ENCODE results near the gene ACVR1B. TPM values are rescaled to one million over a fixed set of nuclear protein-coding genes. Genes with fewer than 3 reads are reported as not detected.
A peak's percentile ranks its signal among the peaks of the same experiment; 100 is the strongest.

The ACVR1B gene
- total RNA-seq, 1 donor from 2014 or later = 2.4 TPM

GRCh38 chr12:51941604-51942003, 9.9 kb upstream of the ACVR1B start:
- DNase-seq (ENCODE audit: low spot score) = no peak
- peaks cover 27% of the 10 kb centered on the region for H3K27me3 Mint-ChIP-seq (ENCODE audit: low read depth)
- no peak overlapping the region for H3K4me3 Mint-ChIP-seq (ENCODE audit: low read depth)
- intact Hi-C loops (cut with micrococcal nuclease) = no loop called here
- peaks cover 16% of the 10 kb centered on the region for H3K9me3 Mint-ChIP-seq
- no peaks in the 10 kb centered on the region for H3K36me3 Mint-ChIP-seq (ENCODE audit: low read depth)
- no peaks in the 10 kb centered on the region for H3K4me1 Mint-ChIP-seq (ENCODE audit: low read depth)
- H3K27ac Mint-ChIP-seq = no peak overlapping the region

DNA sequence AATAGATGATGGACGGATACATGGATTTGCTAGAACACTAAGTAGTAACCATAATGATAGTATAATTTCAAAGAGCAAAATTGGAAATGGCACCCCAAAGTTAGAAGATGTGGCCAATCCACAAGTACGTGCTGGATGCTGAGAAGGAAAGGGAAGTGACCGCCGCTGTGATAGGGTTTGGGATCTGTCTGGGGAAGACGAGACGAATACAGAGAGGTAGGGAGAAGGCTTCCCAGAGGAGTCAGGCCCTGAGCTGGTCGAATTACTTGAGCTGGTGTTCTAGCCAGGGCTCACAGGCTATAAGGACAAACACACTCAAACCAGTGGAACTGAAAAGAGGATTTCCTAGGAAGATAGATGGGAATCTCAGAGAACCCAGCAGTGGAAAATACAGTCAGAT, 9.4 kb upstream of the ACVR1B start:
- Mint-ChIP-seq H3K36me3 (ENCODE audit: low read depth) (no peaks in the 10 kb centered on the region), H3K9me3 (peaks cover 16% of the 10 kb centered on the region), H3K27me3 (ENCODE audit: low read depth) (peaks cover 28% of the 10 kb centered on the region), H3K4me1 (ENCODE audit: low read depth) (no peaks in the 10 kb centered on the region), H3K4me3 (ENCODE audit: low read depth) (no peak overlapping the region), H3K27ac (no peak overlapping the region)
- intact Hi-C loops (cut with micrococcal nuclease) = no loop called here
- DNase-seq (ENCODE audit: low spot score) = no peak

DNA sequence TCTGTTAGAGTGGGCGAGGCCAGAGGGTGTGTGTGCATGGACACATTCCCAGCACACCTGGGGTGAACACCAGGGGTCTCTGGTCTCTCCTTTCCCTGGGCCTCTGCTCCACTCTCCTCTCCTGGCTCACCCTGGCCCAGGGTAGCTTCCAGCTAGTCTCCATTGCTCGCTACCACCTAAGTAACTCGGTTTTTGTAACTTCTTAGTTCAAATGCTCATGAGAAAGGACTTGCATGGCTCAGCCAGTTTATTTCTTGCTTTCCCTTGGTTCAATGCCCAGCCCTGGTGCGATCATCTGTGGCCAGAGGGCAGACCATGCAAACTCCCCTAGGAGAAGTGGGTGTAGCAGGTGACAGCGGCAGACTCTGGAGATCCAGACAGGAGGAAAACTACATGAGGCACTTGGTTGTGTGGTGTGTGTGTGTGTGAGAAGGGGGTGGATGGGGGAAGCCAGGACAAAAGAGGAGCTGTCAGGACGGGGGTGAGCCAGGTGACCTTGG, 8.9 kb upstream of the ACVR1B start:
- Mint-ChIP-seq H3K27ac (no peak overlapping the region), H3K9me3 (peaks cover 16% of the 10 kb centered on the region), H3K36me3 (ENCODE audit: low read depth) (no peaks in the 10 kb centered on the region), H3K27me3 (ENCODE audit: low read depth) (peaks cover 30% of the 10 kb centered on the region), H3K4me1 (ENCODE audit: low read depth) (no peaks in the 10 kb centered on the region), H3K4me3 (ENCODE audit: low read depth) (no peak overlapping the region)
- no peak for DNase-seq (ENCODE audit: low spot score)
- intact Hi-C loops (cut with micrococcal nuclease) = no loop called here

GRCh38 chr12:51943346-51943745, 8.2 kb upstream of the ACVR1B start:
- H3K27me3 Mint-ChIP-seq (ENCODE audit: low read depth) = peaks cover 36% of the 10 kb centered on the region
- H3K36me3 Mint-ChIP-seq (ENCODE audit: low read depth) = no peaks in the 10 kb centered on the region
- intact Hi-C loops (cut with micrococcal nuclease) = no loop called here
- no peak overlapping the region for H3K4me3 Mint-ChIP-seq (ENCODE audit: low read depth)
- H3K4me1 Mint-ChIP-seq (ENCODE audit: low read depth) = no peaks in the 10 kb centered on the region
- H3K9me3 Mint-ChIP-seq = peaks cover 16% of the 10 kb centered on the region
- H3K27ac Mint-ChIP-seq = no peak overlapping the region
- DNase-seq (ENCODE audit: low spot score) = no peak

DNA sequence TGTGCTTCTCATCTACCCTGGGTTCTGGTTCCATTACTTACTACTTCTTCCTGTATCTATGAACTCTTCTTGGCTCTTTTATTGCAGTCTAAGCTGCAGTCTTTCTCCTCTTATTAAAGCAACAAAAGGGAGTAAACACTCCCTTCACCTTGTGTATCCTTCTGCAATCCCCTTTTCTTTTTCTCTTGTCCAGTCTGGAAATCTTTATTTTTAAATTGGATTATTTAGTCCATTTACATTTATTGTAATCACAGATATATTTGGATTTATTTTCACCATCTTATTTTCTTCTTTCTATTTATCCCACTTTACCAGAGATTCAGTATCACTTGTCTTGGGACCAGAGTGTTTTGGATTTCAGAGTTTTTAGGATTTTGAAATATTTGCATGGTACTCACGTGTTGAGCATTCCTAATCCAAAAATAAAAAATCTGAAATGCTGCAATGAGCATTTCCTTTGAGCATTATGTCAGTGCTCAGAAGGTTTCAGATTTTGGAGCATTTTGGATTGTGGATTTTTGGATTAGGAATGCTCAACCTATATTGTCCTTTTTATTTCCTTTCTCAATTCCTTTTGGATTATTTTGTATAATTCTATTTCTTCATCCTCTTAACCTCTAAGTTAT, 6.8 kb upstream of the ACVR1B start:
- DNase-seq (ENCODE audit: low spot score) = no peak
- intact Hi-C loops (cut with micrococcal nuclease) = no loop called here
- Mint-ChIP-seq H3K4me1 (ENCODE audit: low read depth) (no peaks in the 10 kb centered on the region), H3K27me3 (ENCODE audit: low read depth) (peaks cover 49% of the 10 kb centered on the region), H3K27ac (no peak overlapping the region), H3K36me3 (ENCODE audit: low read depth) (no peaks in the 10 kb centered on the region), H3K9me3 (peaks cover 16% of the 10 kb centered on the region), H3K4me3 (ENCODE audit: low read depth) (no peak overlapping the region)

- Mint-ChIP-seq H3K27me3 (ENCODE audit: low read depth) (peaks cover 54% of the 10 kb centered on the region), H3K27ac (no peak overlapping the region), H3K36me3 (ENCODE audit: low read depth) (no peaks in the 10 kb centered on the region), H3K4me1 (ENCODE audit: low read depth) (peaks cover 4% of the 10 kb centered on the region), H3K9me3 (peaks cover 16% of the 10 kb centered on the region), H3K4me3 (ENCODE audit: low read depth) (no peak overlapping the region)
- intact Hi-C loops (cut with micrococcal nuclease) = no loop called here
- DNase-seq (ENCODE audit: low spot score) = no peak
These were observed 4.1 kb upstream of the ACVR1B start for GRCh38 chr12:51947246-51947996.

- peaks cover 16% of the 10 kb centered on the region for H3K9me3 Mint-ChIP-seq
These were observed 3.4 kb upstream of the ACVR1B start for GRCh38 chr12:51948066-51948465.

GRCh38 chr12:51949342-51950030, 2.0 kb upstream of the ACVR1B start:
- intact Hi-C loops (cut with micrococcal nuclease) = loop anchor here (2.0 kb wide), 1 partner anchor 31 kb away; no protein-coding TSS in a partner anchor
- Mint-ChIP-seq H3K9me3 (peaks cover 10% of the 10 kb centered on the region), H3K4me1 (ENCODE audit: low read depth) (peaks cover 6% of the 10 kb centered on the region), H3K4me3 (ENCODE audit: low read depth) (peak overlapping the region; percentile 24), H3K36me3 (ENCODE audit: low read depth) (no peaks in the 10 kb centered on the region), H3K27me3 (ENCODE audit: low read depth) (peaks cover 65% of the 10 kb centered on the region), H3K27ac (no peak overlapping the region)
- no peak for DNase-seq (ENCODE audit: low spot score)

More at GRCh38 chr12:51948066-51948465, 3.4 kb upstream of the ACVR1B start:
- Mint-ChIP-seq H3K36me3 (ENCODE audit: low read depth) (no peaks in the 10 kb centered on the region), H3K4me1 (ENCODE audit: low read depth) (peaks cover 4% of the 10 kb centered on the region), H3K4me3 (ENCODE audit: low read depth) (no peak overlapping the region), H3K27me3 (ENCODE audit: low read depth) (peaks cover 55% of the 10 kb centered on the region), H3K27ac (no peak overlapping the region)
- intact Hi-C loops (cut with micrococcal nuclease) = no loop called here
- no peak for DNase-seq (ENCODE audit: low spot score)

- Mint-ChIP-seq H3K4me1 (ENCODE audit: low read depth) (peaks cover 6% of the 10 kb centered on the region), H3K36me3 (ENCODE audit: low read depth) (no peaks in the 10 kb centered on the region), H3K9me3 (no peaks in the 10 kb centered on the region), H3K27ac (no peak overlapping the region), H3K27me3 (ENCODE audit: low read depth) (peaks cover 72% of the 10 kb centered on the region), H3K4me3 (ENCODE audit: low read depth) (peak overlapping the region; percentile 80)
- intact Hi-C loops (cut with micrococcal nuclease) = loop anchor here (1.0 to 2.0 kb wide), 2 partner anchors 21 to 30 kb away; no protein-coding TSS in a partner anchor
- DNase-seq (ENCODE audit: low spot score) = no peak
These were observed 759 bp upstream of the ACVR1B start for GRCh38 chr12:51950682-51951198.

DNA sequence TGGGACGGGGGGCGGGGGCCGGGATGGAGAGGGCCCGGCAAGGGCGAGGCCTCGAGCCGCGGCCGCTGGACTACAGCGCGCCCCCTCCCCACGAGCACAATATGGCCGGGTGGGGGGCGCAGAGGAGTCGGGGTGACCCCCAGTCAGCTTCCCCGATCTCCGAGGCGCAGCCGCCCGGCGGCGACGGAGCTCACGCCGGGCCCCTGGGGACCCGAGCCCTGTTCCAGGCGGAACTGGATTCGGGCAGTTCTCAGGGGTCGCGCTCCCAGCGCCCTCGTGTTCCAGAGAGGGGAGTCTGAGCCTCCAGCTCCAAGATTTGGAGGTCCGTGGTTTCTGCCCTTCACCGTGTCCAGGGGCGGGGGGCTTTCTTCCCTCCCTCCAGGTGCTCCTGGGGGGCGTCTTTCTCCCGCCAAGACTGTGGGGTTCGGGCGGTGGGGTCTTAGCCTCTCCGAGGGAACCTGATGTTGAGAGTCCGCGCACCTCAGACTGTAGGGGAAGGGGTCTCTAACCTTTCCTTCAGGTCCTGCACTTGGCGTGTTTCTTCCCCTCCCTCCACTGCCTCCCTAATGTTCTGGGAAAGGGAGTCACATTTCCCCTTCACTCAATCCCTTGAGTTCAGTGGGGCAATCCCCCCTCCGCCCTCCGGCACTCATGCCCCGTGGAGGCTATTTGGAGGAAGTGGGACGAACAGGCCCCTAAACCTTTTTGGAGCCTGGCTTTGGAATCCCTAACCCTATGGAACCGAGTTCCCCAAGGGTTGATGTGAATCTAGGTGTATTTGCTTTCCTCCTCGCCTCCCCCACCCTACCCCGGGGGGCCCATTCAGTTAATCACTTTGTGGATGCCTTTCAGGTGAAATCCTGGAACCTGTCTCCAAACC, 584 bp downstream of the ACVR1B start:
- no peak overlapping the region for H3K27ac Mint-ChIP-seq
- H3K4me3 Mint-ChIP-seq (ENCODE audit: low read depth) = peak overlapping the region; percentile 60
- no peaks in the 10 kb centered on the region for H3K9me3 Mint-ChIP-seq
- peaks cover 6% of the 10 kb centered on the region for H3K4me1 Mint-ChIP-seq (ENCODE audit: low read depth)
- H3K27me3 Mint-ChIP-seq (ENCODE audit: low read depth) = peaks cover 69% of the 10 kb centered on the region
- intact Hi-C loops (cut with micrococcal nuclease) = loop anchor here (1.0 to 2.0 kb wide), 2 partner anchors 19 to 29 kb away; no protein-coding TSS in a partner anchor
- no peaks in the 10 kb centered on the region for H3K36me3 Mint-ChIP-seq (ENCODE audit: low read depth)
- no peak for DNase-seq (ENCODE audit: low spot score)

- no peak for DNase-seq (ENCODE audit: low spot score)
- Mint-ChIP-seq H3K4me1 (ENCODE audit: low read depth) (peaks cover 6% of the 10 kb centered on the region), H3K27me3 (ENCODE audit: low read depth) (peaks cover 60% of the 10 kb centered on the region), H3K27ac (no peak overlapping the region), H3K4me3 (ENCODE audit: low read depth) (peak overlapping the region; percentile 1), H3K9me3 (no peaks in the 10 kb centered on the region), H3K36me3 (ENCODE audit: low read depth) (no peaks in the 10 kb centered on the region)
- intact Hi-C loops (cut with micrococcal nuclease) = no loop called here
These were observed 1.6 kb downstream of the ACVR1B start for GRCh38 chr12:51953089-51953488.

DNA sequence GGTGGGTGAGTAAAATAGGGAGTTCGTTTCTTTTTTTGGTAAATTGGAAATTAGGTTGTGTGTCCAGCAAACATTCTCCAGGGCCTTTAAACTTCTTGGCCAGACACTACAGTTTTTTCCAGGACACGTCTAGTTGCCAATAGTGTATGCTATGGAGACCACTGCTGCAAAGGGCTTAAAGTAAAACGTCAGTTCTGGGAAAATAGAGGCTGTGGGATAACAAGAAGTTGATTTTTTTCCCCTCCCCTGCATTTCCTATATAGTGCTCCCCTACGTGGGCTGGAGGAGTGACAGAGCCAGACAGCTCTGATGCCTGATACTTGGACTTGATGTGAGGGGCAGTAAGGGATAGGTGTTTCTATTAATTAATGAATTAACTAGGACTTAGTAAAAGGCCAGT, 2.4 kb downstream of the ACVR1B start:
- H3K36me3 Mint-ChIP-seq (ENCODE audit: low read depth) = no peaks in the 10 kb centered on the region
- peaks cover 56% of the 10 kb centered on the region for H3K27me3 Mint-ChIP-seq (ENCODE audit: low read depth)
- H3K4me3 Mint-ChIP-seq (ENCODE audit: low read depth) = no peak overlapping the region
- peaks cover 6% of the 10 kb centered on the region for H3K4me1 Mint-ChIP-seq (ENCODE audit: low read depth)
- H3K9me3 Mint-ChIP-seq = no peaks in the 10 kb centered on the region
- H3K27ac Mint-ChIP-seq = no peak overlapping the region
- intact Hi-C loops (cut with micrococcal nuclease) = no loop called here
- DNase-seq (ENCODE audit: low spot score) = no peak
